SK-N-SH (cell line): ENCODE results near the gene DDX24. TPM values are rescaled to one million over a fixed set of nuclear protein-coding genes. Genes with fewer than 3 reads are reported as not detected.

Experiments used
- CTCF ChIA-PET: fragments of 300-600, 350-600 bp; formaldehyde crosslinking; extraction: SDS; loops from one replicate; lab custom pipeline; 2021; lab: Yijun Ruan, JAX
- POLR2A ChIA-PET: fragments of 350-600 bp; sonication (Branson Sonifier 250); formaldehyde crosslinking; extraction: SDS; loops from one replicate; lab custom pipeline; 2020; ENCODE audit warnings: antibody characterized with exemption, inconsistent platforms; lab: Yijun Ruan, JAX
- DNase-seq: peaks from one replicate; pipeline ENCODE4 v3.0.0; 2012
- H2AFZ ChIP-seq: fragments of 200-600 bp; sonication (generic); 2 replicates; pipeline ENCODE4 v1.8.1; 2016; ENCODE audit warnings: antibody characterized with exemption, mild to moderate bottlenecking, low read depth
- H3F3A ChIP-seq: fragments of 200-600 bp; sonication (generic); replicated peaks from 2 replicates; pipeline ENCODE3; 2016; ENCODE audit warnings: antibody characterized with exemption, mild to moderate bottlenecking; ENCODE audit not compliant: insufficient read depth
- H3K27ac ChIP-seq, 2 experiments: fragments of 200-500 bp in 1 of 2; fragments of 200-600 bp in 1 of 2; sonication (Bioruptor generic) in 1 of 2; sonication (generic), shearing (Covaris generic) in 1 of 2; 2 replicates each; pipeline versions ENCODE4 v1.5.1 to v1.6.1; 2014 to 2016; ENCODE audit warnings: low read depth in 2 of 2, inconsistent platforms in 1 of 2, low read length in 1 of 2, mild to moderate bottlenecking in 1 of 2, mixed read lengths in 1 of 2
- H3K27me3 ChIP-seq: fragments of 200-600 bp; sonication (generic), shearing (Covaris generic); 2 replicates; pipeline ENCODE4 v1.6.1; 2016; ENCODE audit warnings: mixed run types; ENCODE audit not compliant: insufficient read depth
- H3K36me3 ChIP-seq, 2 experiments: fragments of 200-500 bp in 1 of 2; fragments of 200-600 bp in 1 of 2; sonication (Bioruptor generic) in 1 of 2; sonication (generic) in 1 of 2; replicated peaks in 1 of 2; 2 replicates each; pipeline versions ENCODE3 to v1.5.1; 2014 to 2016; ENCODE audit warnings: low read length in 1 of 2, mild to moderate bottlenecking in 1 of 2; ENCODE audit not compliant: insufficient read depth in 2 of 2, control insufficient read depth in 1 of 2
- H3K4me1 ChIP-seq, 2 experiments: fragments of 200-500 bp in 1 of 2; fragments of 200-600 bp in 1 of 2; sonication (Bioruptor generic) in 1 of 2; sonication (generic), shearing (Covaris generic) in 1 of 2; 2 replicates each; pipeline versions ENCODE4 v1.5.1 to v1.6.1; 2014 to 2016; ENCODE audit warnings: low read depth in 1 of 2, low read length in 1 of 2, mixed run types in 1 of 2; ENCODE audit not compliant: insufficient read depth in 2 of 2, control insufficient read depth in 1 of 2
- H3K4me2 ChIP-seq: fragments of 200-600 bp; sonication (generic), shearing (Covaris generic); 2 replicates; pipeline ENCODE4 v1.6.1; 2017; ENCODE audit warnings: mixed run types
- H3K4me3 ChIP-seq, 2 experiments: fragments of 200-500 bp in 1 of 2; fragments of 200-600 bp in 1 of 2; sonication (Bioruptor generic) in 1 of 2; sonication (generic), shearing (Covaris generic) in 1 of 2; 2 replicates each; pipeline versions ENCODE4 v1.5.1 to v1.8.1; 2014 to 2016; ENCODE audit warnings: low read depth in 2 of 2, inconsistent platforms in 1 of 2, low read length in 1 of 2, mild to moderate bottlenecking in 1 of 2, mixed read lengths in 1 of 2, moderate library complexity in 1 of 2
- H3K79me2 ChIP-seq: fragments of 200-600 bp; sonication (generic); 2 replicates; pipeline ENCODE4 v1.8.1; 2017; ENCODE audit warnings: mild to moderate bottlenecking; ENCODE audit not compliant: insufficient read depth
- H3K9ac ChIP-seq: fragments of 200-600 bp; sonication (generic); 2 replicates; pipeline ENCODE4 v1.6.1; 2017; ENCODE audit warnings: mixed run types
- H3K9me2 ChIP-seq: fragments of 200-600 bp; sonication (generic); 2 replicates; pipeline ENCODE4 v1.6.1; 2017; ENCODE audit warnings: mixed run types
- H3K9me3 ChIP-seq: fragments of 200-600 bp; sonication (generic); 2 replicates; pipeline ENCODE4 v1.6.1; 2017; ENCODE audit warnings: mixed run types, mild to moderate bottlenecking, moderate library complexity
- H4K20me1 ChIP-seq: fragments of 200-600 bp; sonication (generic); 2 replicates; pipeline ENCODE4 v1.6.1; 2017; ENCODE audit warnings: mild to moderate bottlenecking, mixed run types; ENCODE audit not compliant: insufficient read depth
- CHD2 ChIP-seq: fragments of 150-350 bp; IDR thresholded peaks from 2 replicates; pipeline ENCODE4 v1.6.1; 2018; ENCODE audit warnings: low read length; ENCODE audit not compliant: partially characterized antibody
- CTCF ChIP-seq: fragments of 200-600 bp; sonication (generic); IDR thresholded peaks from 2 replicates; pipeline ENCODE4 v1.6.1; 2017; ENCODE audit warnings: antibody characterized with exemption, mild to moderate bottlenecking, moderate library complexity
- FOXJ3 ChIP-seq: sonication (generic); formaldehyde crosslinking; IDR thresholded peaks from 2 replicates; pipeline ENCODE4 v1.5.1; 2020; ENCODE audit warnings: mild to moderate bottlenecking, missing genetic modification reagents
- GATA2 ChIP-seq: sonication (generic); formaldehyde crosslinking; IDR thresholded peaks from 2 replicates; pipeline ENCODE4 v1.5.0; 2020; ENCODE audit warnings: mild to moderate bottlenecking, missing genetic modification reagents
- RCOR1 ChIP-seq: fragments of 150-350 bp; IDR thresholded peaks from 2 replicates; pipeline ENCODE4 v1.6.1; 2017; ENCODE audit warnings: antibody characterized with exemption, low read length
- RFX5 ChIP-seq: IDR thresholded peaks from 2 replicates; pipeline ENCODE4 v1.6.1; 2012; ENCODE audit warnings: mild to moderate bottlenecking, improper control_type of control experiment, low read length
- SMC3 ChIP-seq: IDR thresholded peaks from 2 replicates; pipeline ENCODE4 v1.6.1; 2012; ENCODE audit warnings: low read depth, low read length, improper control_type of control experiment
- TEAD4 ChIP-seq: IDR thresholded peaks from 2 replicates; pipeline ENCODE4 v1.4.0; 2012; ENCODE audit warnings: mild to moderate bottlenecking, borderline replicate concordance; ENCODE audit not compliant: insufficient read depth
- ZBTB33 ChIP-seq: IDR thresholded peaks from 2 replicates; pipeline ENCODE4 v1.4.0; 2012; ENCODE audit warnings: low read depth, borderline replicate concordance
- WGBS: methylation state at CpG from one replicate; pipeline ENCODE4 v1.1.6; 2017; ENCODE audit warnings: low lambda C conversion rate; 5-methylcytosine and 5-hydroxymethylcytosine counted together
- polyA plus RNA-seq, 3 experiments: library from polyadenylated mRNA; depleted of rRNA; stranded (reverse); fragments of >200 nt; gene quantifications; 2 replicates each; pipeline ENCODE4 v1.2.3, GENCODE V29; 2012
- TF ChIP-seq, protein P1 (sequence below): IDR thresholded peaks from 2 replicates; pipeline ENCODE4 v1.4.0; 2012; ENCODE audit warnings: low read depth
- TF ChIP-seq, protein P2 (sequence below): IDR thresholded peaks from 2 replicates; pipeline ENCODE4 v1.4.0; 2012; ENCODE audit warnings: low read depth, borderline replicate concordance
- TF ChIP-seq, protein P3 (sequence below): fragments of 150-350 bp; IDR thresholded peaks from 2 replicates; pipeline ENCODE4 v1.6.1; 2017; ENCODE audit warnings: antibody characterized with exemption, low read length, low read depth, borderline replicate concordance

The DDX24 gene
- polyA plus RNA-seq, 1 of the 3 experiments (the other 2 are of a cell fraction), result 108 TPM

DNA sequence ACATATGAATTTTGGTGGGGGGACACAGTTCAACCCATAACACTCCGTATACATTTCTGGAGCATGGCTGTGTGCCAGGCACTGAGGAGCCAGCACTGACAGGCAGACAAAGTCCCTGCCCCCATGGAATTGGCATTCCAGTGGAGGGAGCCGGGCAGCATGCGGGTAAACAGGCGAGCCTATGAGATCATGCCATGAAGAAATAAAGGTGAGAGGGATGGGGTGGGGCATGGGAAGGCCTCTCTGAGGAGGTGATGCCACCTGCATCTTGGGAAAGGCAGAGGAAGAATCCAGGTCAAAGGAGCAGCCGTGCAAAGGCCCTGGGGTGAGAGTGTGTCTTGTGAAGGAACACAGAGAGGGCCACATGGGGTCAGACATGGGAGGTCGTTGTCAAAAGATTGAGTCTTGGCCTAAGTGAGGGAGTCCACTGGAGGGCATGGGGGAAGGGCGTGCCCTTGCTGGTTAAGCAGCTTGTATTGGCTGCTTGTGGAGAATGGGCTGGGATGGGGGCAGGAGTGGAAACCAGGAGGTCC lies 51.3 kb downstream of the DDX24 start:
- H3F3A ChIP-seq, result no peaks in the 10 kb centered on the region
- H4K20me1 ChIP-seq, result no peaks in the 10 kb centered on the region
- peaks cover 0 to 10% of the 10 kb centered on the region in 2 experiments; a peak in 1 of 4 replicates for H3K4me1 ChIP-seq
- ChIA-PET POLR2A (no interaction called here), CTCF (interaction anchor here (1.1 to 3.9 kb wide), 6 partner anchors 8 to 151 kb away, joined by 3 to 23 read pairs (median 6); no protein-coding TSS in a partner anchor)
- no peak overlapping the region for H3K27ac ChIP-seq
- H3K4me3 ChIP-seq, result no peak overlapping the region
- no peaks in the 10 kb centered on the region for H3K9me3 ChIP-seq
- DNase-seq, result no peak
- no peaks in the 10 kb centered on the region for H3K9me2 ChIP-seq
- no peaks in the 10 kb centered on the region for H3K36me3 ChIP-seq
- H3K27me3 ChIP-seq, result no peaks in the 10 kb centered on the region
- H3K79me2 ChIP-seq, result no peaks in the 10 kb centered on the region
- H3K9ac ChIP-seq, result no peak overlapping the region
- no peak overlapping the region for H3K4me2 ChIP-seq
- TF ChIP-seq TEAD4 (no peak), RCOR1 (no peak), ZBTB33 (no peak), CHD2 (no peak), FOXJ3 (CRISPR knock-in tag) (no peak), RFX5 (no peak), SMC3 (no peak), CTCF (no peak), GATA2 (CRISPR knock-in tag) (no peak)
- TF ChIP-seq, protein P1, sequence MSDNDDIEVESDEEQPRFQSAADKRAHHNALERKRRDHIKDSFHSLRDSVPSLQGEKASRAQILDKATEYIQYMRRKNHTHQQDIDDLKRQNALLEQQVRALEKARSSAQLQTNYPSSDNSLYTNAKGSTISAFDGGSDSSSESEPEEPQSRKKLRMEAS, result no peak
- TF ChIP-seq, protein P2, sequence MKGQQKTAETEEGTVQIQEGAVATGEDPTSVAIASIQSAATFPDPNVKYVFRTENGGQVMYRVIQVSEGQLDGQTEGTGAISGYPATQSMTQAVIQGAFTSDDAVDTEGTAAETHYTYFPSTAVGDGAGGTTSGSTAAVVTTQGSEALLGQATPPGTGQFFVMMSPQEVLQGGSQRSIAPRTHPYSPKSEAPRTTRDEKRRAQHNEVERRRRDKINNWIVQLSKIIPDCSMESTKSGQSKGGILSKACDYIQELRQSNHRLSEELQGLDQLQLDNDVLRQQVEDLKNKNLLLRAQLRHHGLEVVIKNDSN, result no peak
- TF ChIP-seq, protein P3, sequence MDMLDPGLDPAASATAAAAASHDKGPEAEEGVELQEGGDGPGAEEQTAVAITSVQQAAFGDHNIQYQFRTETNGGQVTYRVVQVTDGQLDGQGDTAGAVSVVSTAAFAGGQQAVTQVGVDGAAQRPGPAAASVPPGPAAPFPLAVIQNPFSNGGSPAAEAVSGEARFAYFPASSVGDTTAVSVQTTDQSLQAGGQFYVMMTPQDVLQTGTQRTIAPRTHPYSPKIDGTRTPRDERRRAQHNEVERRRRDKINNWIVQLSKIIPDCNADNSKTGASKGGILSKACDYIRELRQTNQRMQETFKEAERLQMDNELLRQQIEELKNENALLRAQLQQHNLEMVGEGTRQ, result no peak
- 95% methylated on average over 7 of the region's 7 CpGs for WGBS
- H2AFZ ChIP-seq, result no peak overlapping the region
